ENCODE data around the gene ADGRL3. TPM values are rescaled to one million over a fixed set of nuclear protein-coding genes. Genes with fewer than 3 reads are reported as not detected.
A peak's percentile ranks its signal among the peaks of the same experiment; 100 is the strongest.

ADGRL3 gene
- total RNA-seq, 1 donor from 2014 or later = 34.5 TPM

DNA sequence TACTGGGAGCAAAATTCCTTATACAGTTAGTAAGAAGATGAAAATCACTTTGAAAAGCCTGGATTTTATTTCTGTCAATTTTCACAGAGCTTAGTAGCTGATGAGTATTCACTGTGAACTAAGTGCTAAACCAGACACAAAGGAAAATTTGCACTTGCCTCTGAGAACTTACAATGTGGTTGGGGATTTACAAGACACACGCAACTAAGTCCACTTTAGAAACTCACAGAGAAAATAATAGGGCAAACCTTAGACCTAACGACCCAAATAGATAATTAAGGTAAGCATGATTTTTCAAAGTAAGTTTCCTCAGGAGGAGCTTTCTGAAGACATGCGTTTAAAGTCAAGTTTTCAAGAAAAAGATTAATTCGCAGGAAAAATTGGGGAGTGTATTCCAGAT lies 708.9 kb downstream of the ADGRL3 start:
- Mint-ChIP-seq H3K36me3 (ENCODE audit: low read depth) (peaks cover 3% of the 10 kb centered on the region), H3K27me3 (ENCODE audit: low read depth) (no peaks in the 10 kb centered on the region), H3K27ac (ENCODE audit: unreplicated experiment) (no peak overlapping the region), H3K9me3 (no peaks in the 10 kb centered on the region), H3K4me1 (peaks cover 12% of the 10 kb centered on the region), H3K4me3 (no peak overlapping the region)
- DNase-seq (ENCODE audit: low read depth, low spot score) = no peak
- TF ChIP-seq, protein P1, sequence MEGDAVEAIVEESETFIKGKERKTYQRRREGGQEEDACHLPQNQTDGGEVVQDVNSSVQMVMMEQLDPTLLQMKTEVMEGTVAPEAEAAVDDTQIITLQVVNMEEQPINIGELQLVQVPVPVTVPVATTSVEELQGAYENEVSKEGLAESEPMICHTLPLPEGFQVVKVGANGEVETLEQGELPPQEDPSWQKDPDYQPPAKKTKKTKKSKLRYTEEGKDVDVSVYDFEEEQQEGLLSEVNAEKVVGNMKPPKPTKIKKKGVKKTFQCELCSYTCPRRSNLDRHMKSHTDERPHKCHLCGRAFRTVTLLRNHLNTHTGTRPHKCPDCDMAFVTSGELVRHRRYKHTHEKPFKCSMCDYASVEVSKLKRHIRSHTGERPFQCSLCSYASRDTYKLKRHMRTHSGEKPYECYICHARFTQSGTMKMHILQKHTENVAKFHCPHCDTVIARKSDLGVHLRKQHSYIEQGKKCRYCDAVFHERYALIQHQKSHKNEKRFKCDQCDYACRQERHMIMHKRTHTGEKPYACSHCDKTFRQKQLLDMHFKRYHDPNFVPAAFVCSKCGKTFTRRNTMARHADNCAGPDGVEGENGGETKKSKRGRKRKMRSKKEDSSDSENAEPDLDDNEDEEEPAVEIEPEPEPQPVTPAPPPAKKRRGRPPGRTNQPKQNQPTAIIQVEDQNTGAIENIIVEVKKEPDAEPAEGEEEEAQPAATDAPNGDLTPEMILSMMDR (conservative IDR thresholded peaks at IDR 0.05) = no peak

DNA sequence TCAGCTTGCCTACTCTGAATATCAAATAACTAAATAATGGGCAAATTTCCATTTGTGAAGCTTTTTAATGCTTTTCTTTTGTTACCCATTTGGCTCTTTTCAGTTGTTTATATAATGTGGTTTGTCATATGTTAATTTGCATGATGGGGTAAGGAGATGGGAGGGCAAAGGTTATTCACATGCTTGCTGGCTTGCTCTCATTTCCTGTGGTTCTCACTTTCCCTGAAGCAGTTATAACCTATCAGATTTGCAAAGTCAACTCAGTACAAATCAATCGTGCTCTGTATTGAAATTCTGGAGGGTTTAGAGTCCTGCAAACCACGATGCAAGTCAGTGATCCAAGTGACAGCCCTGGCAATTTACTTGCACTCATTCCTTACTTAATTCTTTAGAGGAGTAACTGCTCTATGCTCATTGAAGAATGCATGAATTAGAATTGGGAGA lies 711.2 kb downstream of the ADGRL3 start:
- peaks cover 12% of the 10 kb centered on the region for H3K4me1 Mint-ChIP-seq
- DNase-seq (ENCODE audit: low read depth, low spot score) = no peak
- no peak overlapping the region for H3K27ac Mint-ChIP-seq (ENCODE audit: unreplicated experiment)
- TF ChIP-seq, protein P1 (conservative IDR thresholded peaks at IDR 0.05) = no peak
- no peak overlapping the region for H3K4me3 Mint-ChIP-seq
- no peaks in the 10 kb centered on the region for H3K27me3 Mint-ChIP-seq (ENCODE audit: low read depth)
- H3K9me3 Mint-ChIP-seq = no peaks in the 10 kb centered on the region
- H3K36me3 Mint-ChIP-seq (ENCODE audit: low read depth) = peaks cover 3% of the 10 kb centered on the region

DNA sequence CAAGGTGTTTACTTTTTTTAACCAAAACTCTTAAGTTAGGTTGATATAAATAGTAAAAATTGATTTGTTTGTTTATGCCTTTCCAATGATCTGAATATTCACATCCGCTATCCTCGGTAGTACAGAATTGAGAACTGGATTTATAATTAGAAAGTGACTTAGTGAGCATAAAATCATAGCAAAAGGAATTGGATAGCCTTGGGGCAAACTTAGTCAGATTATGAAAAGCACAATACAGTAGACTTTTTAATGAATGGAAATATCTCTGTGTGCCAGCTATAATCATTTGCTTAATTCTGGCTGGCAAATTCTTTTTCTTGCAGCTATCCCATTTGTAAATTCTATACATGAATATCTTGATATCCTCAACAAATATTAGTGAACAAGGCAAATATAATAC lies 713.5 kb downstream of the ADGRL3 start:
- Mint-ChIP-seq H3K27me3 (ENCODE audit: low read depth) (no peaks in the 10 kb centered on the region), H3K36me3 (ENCODE audit: low read depth) (peaks cover 3% of the 10 kb centered on the region), H3K27ac (ENCODE audit: unreplicated experiment) (no peak overlapping the region), H3K4me3 (no peak overlapping the region), H3K4me1 (peaks cover 12% of the 10 kb centered on the region), H3K9me3 (no peaks in the 10 kb centered on the region)
- TF ChIP-seq, protein P1 (conservative IDR thresholded peaks at IDR 0.05) = no peak
- DNase-seq (ENCODE audit: low read depth, low spot score) = no peak

DNA sequence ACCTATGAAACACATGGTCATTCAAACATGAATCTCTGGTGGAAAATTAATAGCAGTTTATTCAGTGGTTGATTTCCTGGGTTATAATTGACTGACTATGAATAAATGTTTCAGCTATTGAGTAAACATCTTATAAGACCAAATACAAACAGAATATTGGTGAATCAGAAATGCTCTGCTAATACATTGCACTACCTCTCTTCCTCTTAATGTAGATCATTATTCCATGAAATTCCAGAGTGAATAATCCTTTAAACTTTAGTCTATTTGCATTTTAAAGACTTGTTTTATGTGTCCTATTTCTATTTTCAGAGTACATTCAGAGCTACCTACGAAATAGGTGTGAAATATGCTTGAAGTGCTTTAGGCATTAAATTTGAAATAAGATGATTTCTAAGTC lies 715.4 kb downstream of the ADGRL3 start:
- Mint-ChIP-seq H3K36me3 (ENCODE audit: low read depth) (peaks cover 3% of the 10 kb centered on the region), H3K4me1 (peaks cover 20% of the 10 kb centered on the region), H3K4me3 (no peak overlapping the region), H3K27me3 (ENCODE audit: low read depth) (no peaks in the 10 kb centered on the region), H3K9me3 (no peaks in the 10 kb centered on the region), H3K27ac (ENCODE audit: unreplicated experiment) (no peak overlapping the region)
- no peak for DNase-seq (ENCODE audit: low read depth, low spot score)
- TF ChIP-seq, protein P1 (conservative IDR thresholded peaks at IDR 0.05) = no peak

DNA sequence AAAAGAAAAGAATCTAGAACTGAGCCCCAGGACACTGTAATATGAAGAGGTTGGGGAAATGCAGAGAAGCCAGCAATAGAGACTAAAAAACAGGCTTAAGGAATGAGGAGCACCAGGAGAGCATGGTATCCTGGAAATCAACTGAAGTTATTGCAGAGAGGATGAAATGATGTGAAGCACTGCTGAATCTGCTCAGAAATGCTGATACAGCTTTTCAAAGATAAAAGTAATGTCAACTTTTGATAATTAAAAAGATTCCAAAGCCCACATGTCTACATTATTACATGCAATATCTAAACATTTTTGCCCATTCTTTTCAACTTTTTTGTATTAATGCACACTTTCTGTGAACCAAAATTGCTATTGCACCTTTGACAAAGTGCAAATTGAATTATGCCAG lies 718.4 kb downstream of the ADGRL3 start:
- DNase-seq (ENCODE audit: low read depth, low spot score) = no peak
- no peaks in the 10 kb centered on the region for H3K36me3 Mint-ChIP-seq (ENCODE audit: low read depth)
- TF ChIP-seq, protein P1 (conservative IDR thresholded peaks at IDR 0.05) = no peak
- H3K4me1 Mint-ChIP-seq = peaks cover 8% of the 10 kb centered on the region
- H3K9me3 Mint-ChIP-seq = no peaks in the 10 kb centered on the region
- no peak overlapping the region for H3K4me3 Mint-ChIP-seq
- no peaks in the 10 kb centered on the region for H3K27me3 Mint-ChIP-seq (ENCODE audit: low read depth)
- H3K27ac Mint-ChIP-seq (ENCODE audit: unreplicated experiment) = no peak overlapping the region

DNA sequence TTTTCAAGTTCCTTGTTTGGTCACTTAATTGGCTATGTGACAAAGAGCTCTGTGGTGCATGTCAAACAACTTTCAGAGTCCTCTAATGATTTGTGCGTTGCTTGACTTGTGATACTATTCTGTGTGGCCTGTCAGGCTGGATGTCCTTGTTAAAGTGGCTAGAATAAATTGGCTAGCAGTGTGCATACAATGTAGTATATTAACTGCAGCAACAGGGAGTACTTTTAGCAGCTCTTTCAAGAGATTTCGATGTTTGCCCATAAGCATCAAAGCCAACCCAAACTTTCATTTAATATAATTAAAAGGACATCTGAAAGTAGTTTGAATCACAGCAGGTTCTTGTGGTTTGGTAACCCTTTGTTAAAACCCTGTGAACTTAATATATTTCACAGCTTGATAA lies 718.9 kb downstream of the ADGRL3 start:
- DNase-seq (ENCODE audit: low read depth, low spot score) = no peak
- Mint-ChIP-seq H3K9me3 (no peaks in the 10 kb centered on the region), H3K4me3 (no peak overlapping the region)

More for the DNA sequence above, 718.9 kb downstream of the ADGRL3 start:
- Mint-ChIP-seq H3K27ac (ENCODE audit: unreplicated experiment) (peak overlapping the region; percentile 2), H3K36me3 (ENCODE audit: low read depth) (no peaks in the 10 kb centered on the region), H3K4me1 (peaks cover 8% of the 10 kb centered on the region), H3K27me3 (ENCODE audit: low read depth) (no peaks in the 10 kb centered on the region)
- TF ChIP-seq, protein P1 (conservative IDR thresholded peaks at IDR 0.05) = no peak
